Measurements from ENCODE around the gene KCTD10. TPM values are rescaled to one million over a fixed set of nuclear protein-coding genes. Genes with fewer than 3 reads are reported as not detected.
A peak's percentile ranks its signal among the peaks of the same experiment; 100 is the strongest.

The KCTD10 gene
- polyA plus RNA-seq, 3 donors: 18.1 to 21.0 (median 20.0) TPM

DNA sequence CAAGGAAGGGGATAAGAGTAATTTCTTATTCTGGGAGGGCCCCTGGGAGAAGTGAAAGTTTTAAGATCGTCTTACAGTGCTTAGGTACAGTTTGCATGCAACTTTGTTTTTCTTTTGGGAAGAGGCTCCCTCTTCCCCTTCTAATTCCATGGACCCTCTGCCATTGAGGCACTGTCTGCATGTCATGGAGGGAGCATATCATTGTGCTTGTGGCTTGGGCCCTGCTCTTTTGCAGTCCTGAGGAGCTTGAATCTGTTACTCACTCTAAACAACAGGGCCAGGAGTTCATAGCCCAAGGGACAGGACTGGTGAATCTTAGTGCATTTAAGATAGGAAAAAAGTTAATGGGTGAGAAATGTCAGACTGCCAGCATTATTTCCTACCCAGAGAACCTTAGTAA is 2.7 kb upstream of the KCTD10 start:
- Mint-ChIP-seq H3K36me3 (peaks cover 16 to 19% of the 10 kb centered on the region in 2 donors), H3K4me1 (peaks cover 22% of the 10 kb centered on the region), H3K4me3 (no peak overlapping the region), H3K27me3 (ENCODE audit: low read depth in 3 of 3) (peaks cover 0 to 2% (median 0%) of the 10 kb centered on the region in 3 donors), H3K27ac (peak overlapping the region in 1 of 7 donors; percentile 17), H3K9me3 (no peaks in the 10 kb centered on the region)
- Histone ChIP-seq H3K36me3 (replicated peaks in 1 of 2; ENCODE audit: control insufficient read depth in 1 of 2, insufficient read depth in 2 of 2, low read length in 2 of 2) (peaks cover 15 to 23% of the 10 kb centered on the region in 2 donors), H3K9ac (ENCODE audit: insufficient read depth, low read length, poor library complexity, severe bottlenecking) (no peak overlapping the region), H3K4me3 (replicated peaks in 1 of 3; ENCODE audit: low read depth in 2 of 3, low read length in 3 of 3) (no peak overlapping the region), H3K9me3 (replicated peaks in 1 of 2; ENCODE audit: control insufficient read depth in 1 of 2, insufficient read depth in 1 of 2, low read length in 2 of 2) (no peaks in the 10 kb centered on the region), H2AFZ (ENCODE audit: insufficient read depth, low read depth, low read length, poor library complexity, severe bottlenecking) (no peak overlapping the region), H3K27ac (ENCODE audit: low read depth in 1 of 2, low read length in 2 of 2) (no peak overlapping the region), H3K4me2 (replicated peaks; ENCODE audit: extremely low read depth, low read length, poor library complexity, severe bottlenecking) (no peak overlapping the region), H3K27me3 (ENCODE audit: control insufficient read depth in 2 of 2, insufficient read depth in 2 of 2, low read length in 2 of 2) (no peaks in the 10 kb centered on the region), H3K4me1 (ENCODE audit: control insufficient read depth in 1 of 2, insufficient read depth in 2 of 2, low read length in 2 of 2) (peaks cover 20 to 28% of the 10 kb centered on the region in 2 donors), H3K79me2 (ENCODE audit: insufficient read depth, low read length) (peaks cover 47% of the 10 kb centered on the region), H4K20me1 (ENCODE audit: insufficient read depth, low read length) (peaks cover 5% of the 10 kb centered on the region)
- intact Hi-C loops (cut with micrococcal nuclease): loop anchor here (5.0 to 10.0 kb wide), 5 partner anchors 95 to 648 kb away; partner anchors contain the start of genes FAM222A (in 2 of the 2), MMAB (in 1 of the 2), MVK (in 1 of the 2) and UNG (in 1 of the 2)
- TF ChIP-seq, protein P1, sequence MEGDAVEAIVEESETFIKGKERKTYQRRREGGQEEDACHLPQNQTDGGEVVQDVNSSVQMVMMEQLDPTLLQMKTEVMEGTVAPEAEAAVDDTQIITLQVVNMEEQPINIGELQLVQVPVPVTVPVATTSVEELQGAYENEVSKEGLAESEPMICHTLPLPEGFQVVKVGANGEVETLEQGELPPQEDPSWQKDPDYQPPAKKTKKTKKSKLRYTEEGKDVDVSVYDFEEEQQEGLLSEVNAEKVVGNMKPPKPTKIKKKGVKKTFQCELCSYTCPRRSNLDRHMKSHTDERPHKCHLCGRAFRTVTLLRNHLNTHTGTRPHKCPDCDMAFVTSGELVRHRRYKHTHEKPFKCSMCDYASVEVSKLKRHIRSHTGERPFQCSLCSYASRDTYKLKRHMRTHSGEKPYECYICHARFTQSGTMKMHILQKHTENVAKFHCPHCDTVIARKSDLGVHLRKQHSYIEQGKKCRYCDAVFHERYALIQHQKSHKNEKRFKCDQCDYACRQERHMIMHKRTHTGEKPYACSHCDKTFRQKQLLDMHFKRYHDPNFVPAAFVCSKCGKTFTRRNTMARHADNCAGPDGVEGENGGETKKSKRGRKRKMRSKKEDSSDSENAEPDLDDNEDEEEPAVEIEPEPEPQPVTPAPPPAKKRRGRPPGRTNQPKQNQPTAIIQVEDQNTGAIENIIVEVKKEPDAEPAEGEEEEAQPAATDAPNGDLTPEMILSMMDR (IDR thresholded peaks at IDR 0.05): no peak
- WGBS (ENCODE audit: insufficient coverage): no CpG with 5 or more reads among the region's 1 CpG
- DNase-seq: no peak

DNA sequence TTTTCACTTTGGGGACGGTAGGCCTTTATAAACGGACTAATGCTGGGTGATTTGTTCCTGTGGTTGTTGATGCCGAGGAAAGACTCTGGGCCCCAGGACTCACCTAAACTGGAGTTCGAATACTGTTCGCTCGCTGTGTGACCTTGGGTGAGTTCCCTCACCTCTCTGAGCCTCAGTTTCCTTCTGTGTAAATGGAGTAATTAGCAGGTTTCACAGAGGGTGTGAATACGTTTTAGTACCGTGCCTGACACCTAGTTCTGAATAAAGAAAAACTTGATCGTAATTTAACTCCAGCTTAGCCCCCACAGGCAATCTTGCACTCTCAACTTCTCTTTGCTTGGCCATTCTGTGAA is 839 bp upstream of the KCTD10 start:
- H3K4me1 ChIP-seq (ENCODE audit: control insufficient read depth in 1 of 2, insufficient read depth in 2 of 2, low read length in 2 of 2): peaks cover 20 to 28% of the 10 kb centered on the region in 2 donors
- H3K36me3 Mint-ChIP-seq: peaks cover 3% of the 10 kb centered on the region in 2 donors
- no peaks in the 10 kb centered on the region for H3K27me3 Mint-ChIP-seq (ENCODE audit: low read depth in 3 of 3)
- intact Hi-C loops (cut with micrococcal nuclease): loop anchor here (5.0 kb wide), 4 partner anchors 234 to 649 kb away; partner anchors contain the start of genes FAM222A (in 2 of the 2) and UNG (in 1 of the 2)
- H4K20me1 ChIP-seq (ENCODE audit: insufficient read depth, low read length): peaks cover 11% of the 10 kb centered on the region
- peaks cover 64% of the 10 kb centered on the region for H3K79me2 ChIP-seq (ENCODE audit: insufficient read depth, low read length)
- H3K36me3 ChIP-seq (replicated peaks in 1 of 2; ENCODE audit: control insufficient read depth in 1 of 2, insufficient read depth in 2 of 2, low read length in 2 of 2): peaks cover 4 to 10% of the 10 kb centered on the region in 2 donors
- peak overlapping the region; percentile 92 for H3K9ac ChIP-seq (ENCODE audit: insufficient read depth, low read length, poor library complexity, severe bottlenecking)
- H3K9me3 Mint-ChIP-seq: no peaks in the 10 kb centered on the region
- H3K4me1 Mint-ChIP-seq: peaks cover 24% of the 10 kb centered on the region
- H3K4me2 ChIP-seq (replicated peaks; ENCODE audit: extremely low read depth, low read length, poor library complexity, severe bottlenecking): peak overlapping the region; percentile 87
- DNase-seq: no peak
- peak overlapping the region; percentile 92 to 100 (median 100) for H3K27ac Mint-ChIP-seq
- WGBS (ENCODE audit: insufficient coverage): 0% methylated on average over 4 of the region's 9 CpGs
- H2AFZ ChIP-seq (ENCODE audit: insufficient read depth, low read depth, low read length, poor library complexity, severe bottlenecking): peak overlapping the region; percentile 89
- H3K4me3 ChIP-seq (replicated peaks in 1 of 3; ENCODE audit: low read depth in 2 of 3, low read length in 3 of 3): peak overlapping the region; percentile 74 to 95 (median 81)
- TF ChIP-seq, protein P1 (IDR thresholded peaks at IDR 0.05): no peak
- H3K4me3 Mint-ChIP-seq: peak overlapping the region; percentile 93 to 96
- H3K27ac ChIP-seq (ENCODE audit: low read depth in 1 of 2, low read length in 2 of 2): peak overlapping the region; percentile 85 to 93
- H3K27me3 ChIP-seq (ENCODE audit: control insufficient read depth in 2 of 2, insufficient read depth in 2 of 2, low read length in 2 of 2): no peaks in the 10 kb centered on the region
- no peaks in the 10 kb centered on the region for H3K9me3 ChIP-seq (replicated peaks in 1 of 2; ENCODE audit: control insufficient read depth in 1 of 2, insufficient read depth in 1 of 2, low read length in 2 of 2)
